ENCODE measurements around the gene HIBADH.

HIBADH gene

DNA sequence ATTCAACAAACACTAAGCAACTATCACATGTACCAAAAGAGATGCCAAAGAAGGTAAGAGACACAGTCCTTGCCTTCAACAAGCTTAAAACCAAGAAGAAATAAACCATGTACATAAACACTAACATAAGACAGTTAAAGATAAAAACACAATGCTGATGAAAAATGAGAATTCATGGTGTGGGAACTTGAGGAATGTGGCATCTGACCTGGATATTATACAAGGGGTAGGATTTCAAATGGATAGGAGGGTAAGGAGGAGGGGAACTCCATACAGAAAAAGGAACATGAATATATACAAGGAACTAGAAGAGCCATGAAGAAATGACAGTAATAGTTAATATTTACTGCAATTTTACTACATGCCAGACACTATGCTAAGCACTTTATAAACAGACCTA, 11.0 kb downstream of the HIBADH start:
- Mint-ChIP-seq H3K4me3 (no peak overlapping the region), H3K4me1 (peaks cover 8% of the 10 kb centered on the region), H3K36me3 (ENCODE audit: low read depth) (peaks cover 67% of the 10 kb centered on the region), H3K27ac (peak overlapping the region in 1 of 3 experiments; percentile 0), H3K27me3 (ENCODE audit: low read depth) (no peaks in the 10 kb centered on the region), H3K9me3 (no peaks in the 10 kb centered on the region)
- TF ChIP-seq, protein P1, sequence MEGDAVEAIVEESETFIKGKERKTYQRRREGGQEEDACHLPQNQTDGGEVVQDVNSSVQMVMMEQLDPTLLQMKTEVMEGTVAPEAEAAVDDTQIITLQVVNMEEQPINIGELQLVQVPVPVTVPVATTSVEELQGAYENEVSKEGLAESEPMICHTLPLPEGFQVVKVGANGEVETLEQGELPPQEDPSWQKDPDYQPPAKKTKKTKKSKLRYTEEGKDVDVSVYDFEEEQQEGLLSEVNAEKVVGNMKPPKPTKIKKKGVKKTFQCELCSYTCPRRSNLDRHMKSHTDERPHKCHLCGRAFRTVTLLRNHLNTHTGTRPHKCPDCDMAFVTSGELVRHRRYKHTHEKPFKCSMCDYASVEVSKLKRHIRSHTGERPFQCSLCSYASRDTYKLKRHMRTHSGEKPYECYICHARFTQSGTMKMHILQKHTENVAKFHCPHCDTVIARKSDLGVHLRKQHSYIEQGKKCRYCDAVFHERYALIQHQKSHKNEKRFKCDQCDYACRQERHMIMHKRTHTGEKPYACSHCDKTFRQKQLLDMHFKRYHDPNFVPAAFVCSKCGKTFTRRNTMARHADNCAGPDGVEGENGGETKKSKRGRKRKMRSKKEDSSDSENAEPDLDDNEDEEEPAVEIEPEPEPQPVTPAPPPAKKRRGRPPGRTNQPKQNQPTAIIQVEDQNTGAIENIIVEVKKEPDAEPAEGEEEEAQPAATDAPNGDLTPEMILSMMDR (IDR thresholded peaks at IDR 0.05; ENCODE audit: unreplicated experiment in 3 of 3), result no peak

DNA sequence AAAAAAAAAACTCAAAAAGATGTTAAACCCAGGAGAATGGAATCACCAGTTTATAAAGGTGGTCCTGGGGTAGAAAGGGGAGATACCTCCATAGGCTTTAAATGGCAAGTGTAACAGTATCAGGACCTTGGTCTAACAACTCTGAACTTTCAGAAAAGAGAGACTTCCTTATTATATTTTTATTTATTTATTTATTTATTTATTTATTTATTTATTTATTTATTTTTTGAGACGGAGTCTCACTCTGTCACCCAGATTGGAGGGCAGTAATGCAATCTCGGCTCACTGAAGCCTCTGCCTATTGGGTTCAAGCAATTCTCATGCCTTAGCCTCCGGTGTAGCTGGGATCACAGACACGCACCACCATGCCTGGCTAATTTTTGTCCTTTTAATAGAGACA, 12.4 kb downstream of the HIBADH start:
- H3K9me3 Mint-ChIP-seq, result no peaks in the 10 kb centered on the region
- H3K27ac Mint-ChIP-seq, result no peak overlapping the region
- H3K27me3 Mint-ChIP-seq (ENCODE audit: low read depth), result no peaks in the 10 kb centered on the region
- peaks cover 8% of the 10 kb centered on the region for H3K4me1 Mint-ChIP-seq
- peaks cover 72% of the 10 kb centered on the region for H3K36me3 Mint-ChIP-seq (ENCODE audit: low read depth)
- H3K4me3 Mint-ChIP-seq, result no peak overlapping the region
- TF ChIP-seq, protein P1 (IDR thresholded peaks at IDR 0.05; ENCODE audit: unreplicated experiment in 3 of 3), result no peak

DNA sequence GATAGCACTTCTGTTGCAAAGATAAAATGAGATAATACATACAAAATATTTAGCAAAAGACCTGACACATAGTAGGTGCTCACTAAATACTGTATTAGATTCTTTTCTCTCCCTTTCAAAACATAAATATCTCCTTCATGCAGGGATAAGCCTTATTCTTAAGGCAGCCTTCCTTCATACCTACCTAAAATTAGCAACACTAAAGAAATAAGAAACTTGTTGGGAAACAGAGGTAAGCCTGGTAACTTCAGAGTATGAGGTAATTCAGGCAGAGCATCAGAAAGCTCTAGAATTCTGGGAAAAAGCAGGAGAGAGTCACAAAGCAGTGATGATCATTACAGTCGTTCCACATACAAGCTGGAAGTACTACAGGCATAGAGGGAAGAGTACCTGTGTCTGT, 15.2 kb downstream of the HIBADH start:
- H3K4me3 Mint-ChIP-seq, result no peak overlapping the region
- no peak overlapping the region for H3K27ac Mint-ChIP-seq
- peaks cover 8% of the 10 kb centered on the region for H3K4me1 Mint-ChIP-seq
- H3K27me3 Mint-ChIP-seq (ENCODE audit: low read depth), result no peaks in the 10 kb centered on the region
- H3K36me3 Mint-ChIP-seq (ENCODE audit: low read depth), result peaks cover 68% of the 10 kb centered on the region
- TF ChIP-seq, protein P1 (IDR thresholded peaks at IDR 0.05; ENCODE audit: unreplicated experiment in 3 of 3), result no peak
- no peaks in the 10 kb centered on the region for H3K9me3 Mint-ChIP-seq

DNA sequence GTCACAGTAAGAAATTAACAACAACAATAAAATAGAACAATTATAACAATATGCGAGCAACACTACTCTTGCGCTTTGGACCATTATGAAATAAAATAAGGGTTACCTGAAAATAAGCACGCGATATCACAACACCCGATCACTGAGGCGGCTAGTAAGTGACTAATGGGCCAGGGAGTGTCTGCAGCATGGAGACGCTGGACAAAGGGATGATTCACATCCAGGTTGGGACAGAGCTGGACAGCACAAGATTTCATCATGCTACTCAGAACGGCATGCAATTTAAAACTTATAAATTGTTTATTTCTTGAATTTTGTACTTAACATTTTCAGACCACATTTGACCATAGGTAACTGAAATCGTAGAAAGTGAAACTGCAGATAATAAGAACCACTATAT, 15.6 kb downstream of the HIBADH start:
- no peaks in the 10 kb centered on the region for H3K27me3 Mint-ChIP-seq (ENCODE audit: low read depth)
- peaks cover 7% of the 10 kb centered on the region for H3K4me1 Mint-ChIP-seq
- H3K4me3 Mint-ChIP-seq, result no peak overlapping the region
- H3K27ac Mint-ChIP-seq, result no peak overlapping the region
- peaks cover 64% of the 10 kb centered on the region for H3K36me3 Mint-ChIP-seq (ENCODE audit: low read depth)
- TF ChIP-seq, protein P1 (IDR thresholded peaks at IDR 0.05; ENCODE audit: unreplicated experiment in 3 of 3), result no peak
- no peaks in the 10 kb centered on the region for H3K9me3 Mint-ChIP-seq

DNA sequence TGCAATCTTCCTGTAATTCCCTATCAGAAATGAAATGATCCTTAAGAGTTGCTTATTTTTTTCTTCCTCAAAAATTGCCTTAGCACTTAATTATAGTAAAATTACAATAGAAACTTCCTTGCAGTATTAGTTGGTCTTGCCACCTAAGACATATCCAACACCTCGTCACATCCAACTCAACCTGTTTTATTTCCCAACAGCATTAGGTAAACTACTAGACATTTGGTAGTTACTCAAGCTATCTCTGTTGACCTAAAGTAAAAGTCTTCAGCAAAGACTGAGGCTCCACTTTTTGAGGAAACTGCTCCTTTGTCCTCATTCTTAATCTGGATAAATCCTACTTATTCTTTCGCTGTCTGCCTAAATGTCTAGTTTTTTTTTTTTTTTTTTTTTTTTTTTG, 20.4 kb downstream of the HIBADH start:
- Mint-ChIP-seq H3K27ac (peak overlapping the region in 2 of 3 experiments; percentile 26 to 32), H3K9me3 (no peaks in the 10 kb centered on the region), H3K4me3 (no peak overlapping the region), H3K27me3 (ENCODE audit: low read depth) (no peaks in the 10 kb centered on the region), H3K36me3 (ENCODE audit: low read depth) (peaks cover 51% of the 10 kb centered on the region), H3K4me1 (peaks cover 12% of the 10 kb centered on the region)
- TF ChIP-seq, protein P1 (IDR thresholded peaks at IDR 0.05; ENCODE audit: unreplicated experiment in 3 of 3), result no peak

DNA sequence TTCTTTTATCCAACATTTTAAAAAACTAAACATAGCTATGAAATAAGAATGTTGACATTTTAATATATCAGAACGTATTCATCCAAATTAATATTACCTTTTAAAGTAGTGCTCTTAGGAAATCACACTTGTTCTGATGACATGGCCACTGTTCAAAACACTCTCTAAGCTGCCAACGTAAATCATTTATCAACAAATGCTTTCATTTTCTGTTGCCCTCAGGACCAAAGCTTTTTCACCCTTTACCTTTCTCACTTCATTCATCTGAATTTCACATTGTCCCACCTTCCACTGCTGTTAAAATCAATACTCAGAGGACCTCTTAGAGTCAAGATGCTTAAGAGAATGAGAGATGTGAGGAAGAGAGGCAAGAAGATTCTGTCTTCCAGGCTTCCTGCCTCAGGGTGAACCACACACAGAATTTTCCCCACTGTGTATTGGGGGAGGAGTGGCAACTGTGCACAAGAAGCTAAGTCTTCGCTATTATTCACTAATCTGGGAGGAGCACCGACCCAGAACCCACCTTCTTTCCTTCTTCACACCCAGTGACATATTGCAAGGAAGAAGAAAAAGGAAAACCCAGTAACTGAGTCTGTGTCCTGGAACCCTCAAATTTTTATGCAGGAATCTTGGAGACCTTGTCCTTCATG, 21.0 kb downstream of the HIBADH start:
- no peaks in the 10 kb centered on the region for H3K27me3 Mint-ChIP-seq (ENCODE audit: low read depth)
- peak overlapping the region; percentile 26 to 83 (median 51) for H3K27ac Mint-ChIP-seq
- H3K4me3 Mint-ChIP-seq, result no peak overlapping the region
- TF ChIP-seq, protein P1 (IDR thresholded peaks at IDR 0.05; ENCODE audit: unreplicated experiment in 3 of 3), result no peak
- peaks cover 14% of the 10 kb centered on the region for H3K4me1 Mint-ChIP-seq
- peaks cover 49% of the 10 kb centered on the region for H3K36me3 Mint-ChIP-seq (ENCODE audit: low read depth)
- H3K9me3 Mint-ChIP-seq, result no peaks in the 10 kb centered on the region
